LNCaP clone FGC (cell line): ENCODE results near the gene MUC4.
"Not testable (repeated sequence)": the region's sequence is repeated elsewhere in the genome, so short reads cannot be mapped to it uniquely, and the experiment has no call there.

ENCODE experiments used
- DNase-seq: peaks from one replicate; pipeline ENCODE4 v3.0.0-alpha.2; 2011; ENCODE audit warnings: low read depth
- H3K4me3 ChIP-seq: 2 replicates; pipeline ENCODE4 v1.5.1; 2011; ENCODE audit warnings: mild to moderate bottlenecking, low read depth, low read length, control low read depth
- TF ChIP-seq, protein P1 (sequence below): IDR thresholded peaks from 2 replicates; pipeline ENCODE4 v1.5.1; 2012; ENCODE audit warnings: mild to moderate bottlenecking; ENCODE audit not compliant: control insufficient read depth, insufficient read depth; ENCODE audit errors: extremely low read depth

Gene MUC4

DNA sequence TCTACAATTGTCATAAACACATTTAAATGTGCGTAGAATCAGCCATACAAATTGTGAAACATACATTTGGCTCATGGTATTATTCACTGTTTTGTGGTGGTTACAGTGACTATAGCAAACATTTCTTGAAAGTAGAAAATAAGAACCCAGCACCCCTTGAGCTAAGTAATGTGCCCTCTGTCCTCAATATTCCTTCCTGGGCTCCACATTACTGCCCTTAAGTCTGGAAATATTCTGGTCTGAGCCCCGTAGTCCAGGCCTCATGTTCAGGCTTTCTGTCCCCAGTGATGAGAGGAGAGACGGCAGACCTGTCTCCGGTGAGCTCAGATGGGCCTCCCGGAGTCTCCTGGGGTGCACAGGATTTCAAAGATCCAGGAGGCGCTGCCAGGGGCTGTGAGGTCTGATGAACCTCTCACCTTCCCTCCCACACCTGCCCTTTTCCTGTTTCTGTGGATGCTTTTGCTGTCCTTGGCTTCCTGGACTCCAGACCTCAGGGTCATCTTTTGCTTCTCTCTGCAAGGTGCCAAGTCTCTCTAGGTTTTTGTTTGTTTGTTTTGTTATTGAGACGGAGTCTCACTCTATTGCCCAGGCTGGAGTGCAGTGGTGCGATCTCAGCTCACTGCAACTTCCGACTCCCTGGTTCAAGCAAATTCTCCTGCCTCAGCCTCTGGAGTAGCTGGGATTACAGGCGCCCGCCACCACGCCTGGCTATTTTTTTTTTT is 99.8 kb downstream of the MUC4 start:
- TF ChIP-seq, protein P1, sequence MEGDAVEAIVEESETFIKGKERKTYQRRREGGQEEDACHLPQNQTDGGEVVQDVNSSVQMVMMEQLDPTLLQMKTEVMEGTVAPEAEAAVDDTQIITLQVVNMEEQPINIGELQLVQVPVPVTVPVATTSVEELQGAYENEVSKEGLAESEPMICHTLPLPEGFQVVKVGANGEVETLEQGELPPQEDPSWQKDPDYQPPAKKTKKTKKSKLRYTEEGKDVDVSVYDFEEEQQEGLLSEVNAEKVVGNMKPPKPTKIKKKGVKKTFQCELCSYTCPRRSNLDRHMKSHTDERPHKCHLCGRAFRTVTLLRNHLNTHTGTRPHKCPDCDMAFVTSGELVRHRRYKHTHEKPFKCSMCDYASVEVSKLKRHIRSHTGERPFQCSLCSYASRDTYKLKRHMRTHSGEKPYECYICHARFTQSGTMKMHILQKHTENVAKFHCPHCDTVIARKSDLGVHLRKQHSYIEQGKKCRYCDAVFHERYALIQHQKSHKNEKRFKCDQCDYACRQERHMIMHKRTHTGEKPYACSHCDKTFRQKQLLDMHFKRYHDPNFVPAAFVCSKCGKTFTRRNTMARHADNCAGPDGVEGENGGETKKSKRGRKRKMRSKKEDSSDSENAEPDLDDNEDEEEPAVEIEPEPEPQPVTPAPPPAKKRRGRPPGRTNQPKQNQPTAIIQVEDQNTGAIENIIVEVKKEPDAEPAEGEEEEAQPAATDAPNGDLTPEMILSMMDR, result no peak
- DNase-seq, result no peak
- no peak overlapping the region for H3K4me3 ChIP-seq

DNA sequence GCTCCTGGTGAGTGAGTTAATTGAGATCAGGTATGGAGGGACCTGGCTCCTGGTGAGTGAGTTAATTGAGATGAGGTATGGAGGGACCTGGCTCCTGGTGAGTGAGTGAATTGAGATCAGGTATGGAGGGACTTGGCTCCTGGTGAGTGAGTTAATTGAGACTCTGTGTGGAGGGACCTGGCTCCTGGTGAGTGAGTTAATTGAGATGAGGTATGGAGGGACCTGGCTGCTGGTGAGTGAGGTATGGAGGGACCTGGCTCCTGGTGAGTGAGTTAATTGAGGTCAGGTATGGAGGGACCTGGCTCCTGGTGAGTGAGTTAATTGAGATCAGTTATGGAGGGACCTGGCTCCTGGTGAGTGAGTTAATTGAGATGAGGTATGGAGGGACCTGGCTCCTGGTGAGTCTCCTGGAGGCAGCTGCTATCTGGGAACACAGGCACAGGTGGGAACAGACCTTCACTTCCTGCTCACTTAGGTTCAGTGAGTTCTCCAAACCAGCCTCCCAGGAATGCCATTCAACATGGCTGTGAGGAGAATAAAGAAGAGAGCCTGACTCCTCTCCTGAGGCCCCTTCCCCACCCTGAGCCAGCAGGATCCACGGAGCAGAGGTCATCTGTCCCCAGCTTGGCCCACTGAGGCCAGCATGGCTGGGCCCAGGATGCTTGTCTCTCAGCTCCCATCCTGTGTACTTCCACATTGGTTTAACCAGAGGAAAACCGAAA is 100.5 kb downstream of the MUC4 start:
- not testable (repeated sequence) for DNase-seq, H3K4me3 ChIP-seq

DNA sequence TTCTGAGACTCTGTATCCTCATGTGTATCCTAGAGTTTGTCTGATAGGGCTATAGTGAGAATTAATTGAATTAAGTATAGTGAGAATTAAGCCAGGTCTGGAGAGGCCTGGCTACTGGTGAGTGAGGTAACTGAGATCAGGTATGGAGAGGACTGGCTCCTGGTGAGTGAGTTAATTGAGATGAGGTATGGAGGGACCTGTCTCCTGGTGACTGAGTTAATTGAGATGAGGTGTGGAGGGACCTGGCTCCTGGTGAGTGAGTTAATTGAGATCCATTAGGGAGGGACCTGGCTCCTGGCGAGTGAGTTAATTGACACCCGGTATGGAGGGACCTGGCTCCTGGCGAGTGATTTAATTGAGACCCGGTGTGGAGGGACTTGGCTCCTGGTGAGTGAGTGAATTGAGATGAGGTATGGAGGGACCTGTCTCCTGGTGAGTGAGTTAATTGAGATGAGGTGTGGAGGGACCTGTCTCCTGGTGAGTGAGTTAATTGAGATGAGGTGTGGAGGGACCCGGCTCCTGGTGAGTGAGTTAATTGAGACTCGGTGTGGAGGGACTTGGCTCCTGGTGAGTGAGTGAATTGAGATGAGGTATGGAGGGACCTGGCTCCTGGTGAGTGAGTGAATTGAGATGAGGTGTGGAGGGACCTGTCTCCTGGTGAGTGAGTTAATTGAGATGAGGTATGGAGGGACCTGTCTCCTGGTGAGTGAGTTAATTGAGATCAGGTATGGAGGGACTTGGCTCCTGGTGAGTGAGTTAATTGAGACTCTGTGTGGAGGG is 101.4 kb downstream of the MUC4 start:
- DNase-seq, H3K4me3 ChIP-seq: not testable (repeated sequence)

DNA sequence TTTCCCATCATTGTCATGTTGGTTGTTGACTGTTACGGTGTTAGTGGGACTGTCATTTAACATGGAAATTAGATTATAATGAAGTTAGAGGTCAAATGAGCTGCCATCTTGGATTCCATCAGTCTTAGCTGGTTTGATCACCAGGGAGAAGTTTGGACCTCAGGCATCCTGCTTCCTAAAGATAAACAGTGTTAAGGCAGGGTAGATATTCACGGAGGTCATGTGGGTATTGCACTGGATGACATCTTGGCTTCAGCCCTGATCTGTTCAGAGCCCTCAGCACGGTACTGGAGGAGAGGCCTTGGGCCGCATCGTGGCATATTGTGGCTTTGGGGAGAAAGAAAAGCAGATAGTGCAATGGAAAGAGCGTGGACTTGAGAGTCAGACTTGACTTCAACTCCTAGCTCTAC is 102.0 kb downstream of the MUC4 start:
- H3K4me3 ChIP-seq, result no peak overlapping the region
- no peak for DNase-seq
- TF ChIP-seq, protein P1, result no peak

DNA sequence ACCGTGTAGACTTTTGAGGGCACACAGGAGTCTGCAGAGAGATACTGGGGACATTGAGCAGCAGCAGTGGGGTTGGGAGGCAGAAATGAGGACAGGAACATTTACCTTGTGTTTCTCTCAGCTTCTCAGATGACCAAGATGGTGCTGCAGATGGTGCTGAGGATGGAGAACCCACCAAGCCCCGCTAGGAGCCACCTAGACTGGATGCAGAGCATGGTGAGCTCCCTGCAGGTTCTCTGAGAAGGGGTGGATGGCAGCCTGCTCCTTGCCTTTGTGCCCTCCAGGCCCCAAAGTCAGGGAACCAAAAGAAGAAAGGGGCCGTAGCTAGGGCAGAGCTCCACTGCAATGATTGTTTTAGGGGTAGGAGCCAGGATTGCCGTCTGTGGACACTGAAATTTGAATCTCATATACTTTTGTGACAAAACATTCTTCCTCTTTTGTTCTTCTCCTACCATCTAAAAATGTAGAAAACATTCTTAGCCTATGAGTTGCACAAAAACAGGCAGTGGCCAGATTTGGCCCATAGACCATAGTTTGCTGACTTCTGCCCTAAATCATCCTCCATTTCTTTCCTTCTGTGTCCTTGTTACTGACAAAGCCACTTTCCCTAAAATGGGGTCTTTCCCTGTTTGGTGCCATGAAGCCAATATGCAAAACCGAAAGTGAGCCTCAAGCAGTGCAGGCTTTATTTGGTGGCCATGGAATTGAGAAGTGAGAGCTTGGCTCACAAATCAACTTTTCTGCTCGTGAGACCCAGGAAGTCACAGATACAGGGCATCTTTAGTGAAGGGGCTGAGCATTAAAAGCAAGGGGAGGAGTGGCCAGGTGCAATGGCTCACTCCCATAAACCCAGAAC is 102.9 kb downstream of the MUC4 start:
- no peak overlapping the region for H3K4me3 ChIP-seq
- TF ChIP-seq, protein P1, result no peak
- DNase-seq, result no peak

GRCh38 chr3:195708061-195708460 is 103.7 kb downstream of the MUC4 start:
- H3K4me3 ChIP-seq, result no peak overlapping the region
- TF ChIP-seq, protein P1, result no peak
- no peak for DNase-seq

- TF ChIP-seq, protein P1, result no peak
- DNase-seq, result no peak
- no peak overlapping the region for H3K4me3 ChIP-seq
Observed at GRCh38 chr3:195705081-195705991, 106.4 kb downstream of the MUC4 start.
